ENCODE measurements around the gene MYRIP.

The MYRIP gene

GRCh38 chr3:40187945-40188344, 378.5 kb downstream of the MYRIP start:
- TF ChIP-seq FOXP2 (optimal IDR thresholded peaks at IDR 0.05; ENCODE audit: borderline replicate concordance, extremely low read depth, extremely low read length, insufficient read depth) = no peak
- no peak for TF ChIP-seq REST (IDR thresholded peaks at IDR 0.05; ENCODE audit: insufficient read depth in 1 of 2, low read depth in 2 of 2, low read length in 2 of 2)
- TF ChIP-seq TAF1 (IDR thresholded peaks at IDR 0.05; ENCODE audit: borderline replicate concordance, insufficient read depth, low read length) = no peak
- TF ChIP-seq SIN3A (IDR thresholded peaks at IDR 0.05; ENCODE audit: borderline replicate concordance, insufficient read depth, low read length) = no peak
- no peak for TF ChIP-seq POLR2AphosphoS5 (IDR thresholded peaks at IDR 0.05; ENCODE audit: low read depth, low read length)

- TF ChIP-seq REST (IDR thresholded peaks at IDR 0.05; ENCODE audit: insufficient read depth in 1 of 2, low read depth in 2 of 2, low read length in 2 of 2) = no peak
- no peak for TF ChIP-seq POLR2AphosphoS5 (IDR thresholded peaks at IDR 0.05; ENCODE audit: low read depth, low read length)
- no peak for TF ChIP-seq SIN3A (IDR thresholded peaks at IDR 0.05; ENCODE audit: borderline replicate concordance, insufficient read depth, low read length)
- TF ChIP-seq TAF1 (IDR thresholded peaks at IDR 0.05; ENCODE audit: borderline replicate concordance, insufficient read depth, low read length) = no peak
Observed at GRCh38 chr3:40189118-40189517, 379.7 kb downstream of the MYRIP start.

GRCh38 chr3:40190056-40190455, 380.6 kb downstream of the MYRIP start:
- no peak for TF ChIP-seq POLR2AphosphoS5 (IDR thresholded peaks at IDR 0.05; ENCODE audit: low read depth, low read length)
- TF ChIP-seq REST (IDR thresholded peaks at IDR 0.05; ENCODE audit: insufficient read depth in 1 of 2, low read depth in 2 of 2, low read length in 2 of 2) = no peak

GRCh38 chr3:40191251-40191650, 381.8 kb downstream of the MYRIP start:
- TF ChIP-seq TAF1 (IDR thresholded peaks at IDR 0.05; ENCODE audit: borderline replicate concordance, insufficient read depth, low read length) (no peak), FOXP2 (optimal IDR thresholded peaks at IDR 0.05; ENCODE audit: borderline replicate concordance, extremely low read depth, extremely low read length, insufficient read depth) (no peak), REST (IDR thresholded peaks at IDR 0.05; ENCODE audit: insufficient read depth in 1 of 2, low read depth in 2 of 2, low read length in 2 of 2) (no peak)

GRCh38 chr3:40191850-40192448, 382.5 kb downstream of the MYRIP start:
- TF ChIP-seq FOXP2 (optimal IDR thresholded peaks at IDR 0.05; ENCODE audit: borderline replicate concordance, extremely low read depth, extremely low read length, insufficient read depth) = no peak
- TF ChIP-seq REST (IDR thresholded peaks at IDR 0.05; ENCODE audit: insufficient read depth in 1 of 2, low read depth in 2 of 2, low read length in 2 of 2) = no peak
- TF ChIP-seq POLR2AphosphoS5 (IDR thresholded peaks at IDR 0.05; ENCODE audit: low read depth, low read length) = no peak
- TF ChIP-seq SIN3A (IDR thresholded peaks at IDR 0.05; ENCODE audit: borderline replicate concordance, insufficient read depth, low read length) = no peak
- no peak for TF ChIP-seq TAF1 (IDR thresholded peaks at IDR 0.05; ENCODE audit: borderline replicate concordance, insufficient read depth, low read length)

Data from PFSK-1 (cell line).